NK-92 (cell line): ENCODE results near the gene ARG1.

Experiments
- DNase-seq: peaks from one replicate; lab custom pipeline; 2025; ENCODE audit not compliant: unreplicated experiment; lab: John Stamatoyannopoulos, UW

The ARG1 gene

GRCh38 chr6:131581523-131581922, 8.5 kb downstream of the ARG1 start:
- no peak for DNase-seq

GRCh38 chr6:131586543-131586942, 13.5 kb downstream of the ARG1 start:
- no peak for DNase-seq

GRCh38 chr6:131587909-131588308, 14.9 kb downstream of the ARG1 start:
- DNase-seq, result no peak

- DNase-seq, result no peak
Measured at GRCh38 chr6:131588643-131589042, 15.6 kb downstream of the ARG1 start.

GRCh38 chr6:131592935-131593334, 19.9 kb downstream of the ARG1 start:
- DNase-seq, result no peak

GRCh38 chr6:131594074-131594473, 21.0 kb downstream of the ARG1 start:
- no peak for DNase-seq

- no peak for DNase-seq
Measured at GRCh38 chr6:131597446-131597845, 24.4 kb downstream of the ARG1 start.

- no peak for DNase-seq
Measured at GRCh38 chr6:131600716-131601115, 27.7 kb downstream of the ARG1 start.

GRCh38 chr6:131602781-131603312, 29.8 kb downstream of the ARG1 start:
- DNase-seq, result no peak

GRCh38 chr6:131613296-131613925, 40.4 kb downstream of the ARG1 start:
- DNase-seq, result no peak

- no peak for DNase-seq
Measured at GRCh38 chr6:131615275-131615674, 42.2 kb downstream of the ARG1 start.

- DNase-seq, result peak; percentile 56
Measured at GRCh38 chr6:131627724-131628682, 55.0 kb downstream of the ARG1 start, which contains the start of gene MED23. Gene MED23 (minus strand): TSS chr6:131628242. CDS start chr6:131628049, 193 bp downstream.

GRCh38 chr6:131628726-131629125, 55.7 kb downstream of the ARG1 start:
- no peak for DNase-seq

GRCh38 chr6:131629651-131630050, 56.6 kb downstream of the ARG1 start:
- DNase-seq, result no peak

- no peak for DNase-seq
Measured at GRCh38 chr6:131631625-131632289, 58.7 kb downstream of the ARG1 start.
